Measurements from ENCODE around the gene GALNS. TPM values are rescaled to one million over a fixed set of nuclear protein-coding genes. Genes with fewer than 3 reads are reported as not detected.

The GALNS gene
- total and polyA plus RNA-seq, 2 donors = 4.8 to 23.9 TPM

DNA sequence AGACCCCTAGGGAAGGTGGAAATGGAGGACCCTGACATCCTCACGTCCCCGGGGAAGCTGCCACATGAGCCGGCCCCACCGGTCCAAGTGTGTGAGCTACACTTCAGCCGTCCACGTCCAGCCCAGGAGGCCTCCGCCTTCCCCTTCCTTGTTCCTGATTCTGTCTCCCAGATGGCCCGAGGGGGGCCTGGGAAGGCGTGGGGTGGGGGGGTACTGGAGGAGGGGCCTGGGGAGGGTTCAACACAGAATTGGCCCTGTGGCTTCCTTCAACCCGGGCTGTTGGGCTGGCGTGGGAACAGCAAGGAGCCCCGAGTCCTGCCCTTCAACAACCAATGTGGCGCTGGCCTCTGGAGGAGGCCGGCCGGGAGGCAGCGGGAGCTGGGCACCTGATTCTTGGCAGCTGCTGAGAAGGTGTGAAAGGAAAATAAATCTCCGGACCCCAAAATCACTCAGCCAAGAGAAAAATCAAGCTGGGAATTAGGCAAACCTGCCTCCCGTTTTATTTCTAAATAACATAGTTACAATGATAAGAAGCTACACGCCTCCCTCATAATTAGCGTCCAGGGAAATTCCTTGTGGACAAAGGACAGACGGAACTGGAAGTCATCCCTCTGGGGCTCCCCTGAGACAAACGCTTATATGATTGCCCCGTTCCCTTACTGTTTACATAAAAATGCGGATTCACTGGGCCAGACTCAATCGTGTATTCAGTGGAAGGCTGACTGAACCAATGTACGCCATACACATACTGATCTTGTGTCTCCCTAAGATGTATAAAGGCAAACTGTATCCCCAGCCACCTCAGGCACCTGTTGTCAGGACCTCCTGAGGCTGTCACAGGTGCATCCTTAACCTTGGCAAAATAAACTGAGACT, 43.2 kb downstream of the GALNS start:
- Histone ChIP-seq H3K27ac (ENCODE audit: low read depth in 1 of 2, low read length in 1 of 2) (no peak overlapping the region), H3K9me3 (ENCODE audit: control insufficient read depth in 2 of 2, insufficient read depth in 1 of 2, low read length in 1 of 2) (peaks cover 0 to 8% of the 10 kb centered on the region in 2 donors), H3K4me3 (ENCODE audit: low read length in 2 of 2) (no peak overlapping the region), H3K27me3 (ENCODE audit: control insufficient read depth in 2 of 2, insufficient read depth in 1 of 2, low read length in 1 of 2) (no peaks in the 10 kb centered on the region), H3K4me1 (ENCODE audit: control insufficient read depth in 2 of 2, insufficient read depth in 2 of 2, low read length in 2 of 2) (peaks cover 16 to 39% of the 10 kb centered on the region in 2 donors), H3K36me3 (ENCODE audit: control insufficient read depth in 2 of 2, insufficient read depth in 2 of 2, low read length in 1 of 2) (peaks cover 17 to 21% of the 10 kb centered on the region in 2 donors)
- WGBS = 90% methylated on average over 26 of the region's 26 CpGs
- no peak for DNase-seq (ENCODE audit: low read depth in 6 of 9, low spot score in 9 of 9)

DNA sequence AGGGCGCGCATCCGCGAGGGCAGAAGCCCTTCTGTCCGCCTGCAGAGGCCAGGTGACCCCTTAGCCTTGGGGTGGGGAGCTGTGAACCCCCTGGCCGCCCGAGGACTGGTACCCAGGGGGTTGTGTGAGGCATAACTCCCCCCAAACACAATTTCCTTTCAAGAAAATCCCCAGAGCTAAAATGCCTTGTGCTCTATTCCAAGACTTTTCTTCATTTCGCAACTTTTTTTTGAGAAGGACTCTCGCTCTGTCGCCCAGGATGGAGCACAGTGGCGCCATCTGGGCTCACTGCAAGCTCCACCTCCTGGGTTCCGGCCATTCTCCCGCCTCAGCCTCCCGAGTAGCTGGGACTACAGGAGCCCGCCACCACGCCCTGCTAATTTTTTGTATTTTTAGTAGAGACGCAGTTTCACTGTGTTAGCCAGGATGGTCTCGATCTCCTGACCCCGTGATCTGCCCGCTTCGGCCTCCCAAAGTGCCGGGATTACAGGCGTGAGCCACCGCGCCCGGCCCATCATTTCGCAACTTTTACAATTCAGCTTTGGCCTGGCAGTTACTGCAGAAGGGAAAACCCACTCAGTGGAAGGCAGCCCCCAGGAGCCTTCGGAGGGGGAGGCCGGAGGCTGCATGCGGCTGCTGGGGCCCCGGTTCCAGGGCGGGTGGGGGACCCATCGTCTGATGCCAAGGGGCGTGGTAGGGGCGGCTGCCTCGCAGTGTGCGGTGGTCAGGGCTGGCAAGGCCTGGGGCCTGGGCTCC, 44.1 kb downstream of the GALNS start:
- H3K27me3 ChIP-seq (ENCODE audit: control insufficient read depth in 2 of 2, insufficient read depth in 1 of 2, low read length in 1 of 2) = no peaks in the 10 kb centered on the region
- peaks cover 16 to 37% of the 10 kb centered on the region in 2 donors for H3K4me1 ChIP-seq (ENCODE audit: control insufficient read depth in 2 of 2, insufficient read depth in 2 of 2, low read length in 2 of 2)
- H3K36me3 ChIP-seq (ENCODE audit: control insufficient read depth in 2 of 2, insufficient read depth in 2 of 2, low read length in 1 of 2) = peaks cover 26 to 27% of the 10 kb centered on the region in 2 donors
- DNase-seq (ENCODE audit: low read depth in 6 of 9, low spot score in 9 of 9) = peak in 1 of 9 donors; percentile 49
- 56% methylated on average over 37 of the region's 37 CpGs for WGBS
- peak overlapping the region; percentile 74 to 84 for H3K4me3 ChIP-seq (ENCODE audit: low read length in 2 of 2)
- peak overlapping the region; percentile 74 to 90 for H3K27ac ChIP-seq (ENCODE audit: low read depth in 1 of 2, low read length in 1 of 2)
- H3K9me3 ChIP-seq (ENCODE audit: control insufficient read depth in 2 of 2, insufficient read depth in 1 of 2, low read length in 1 of 2) = peaks cover 0 to 8% of the 10 kb centered on the region in 2 donors

DNA sequence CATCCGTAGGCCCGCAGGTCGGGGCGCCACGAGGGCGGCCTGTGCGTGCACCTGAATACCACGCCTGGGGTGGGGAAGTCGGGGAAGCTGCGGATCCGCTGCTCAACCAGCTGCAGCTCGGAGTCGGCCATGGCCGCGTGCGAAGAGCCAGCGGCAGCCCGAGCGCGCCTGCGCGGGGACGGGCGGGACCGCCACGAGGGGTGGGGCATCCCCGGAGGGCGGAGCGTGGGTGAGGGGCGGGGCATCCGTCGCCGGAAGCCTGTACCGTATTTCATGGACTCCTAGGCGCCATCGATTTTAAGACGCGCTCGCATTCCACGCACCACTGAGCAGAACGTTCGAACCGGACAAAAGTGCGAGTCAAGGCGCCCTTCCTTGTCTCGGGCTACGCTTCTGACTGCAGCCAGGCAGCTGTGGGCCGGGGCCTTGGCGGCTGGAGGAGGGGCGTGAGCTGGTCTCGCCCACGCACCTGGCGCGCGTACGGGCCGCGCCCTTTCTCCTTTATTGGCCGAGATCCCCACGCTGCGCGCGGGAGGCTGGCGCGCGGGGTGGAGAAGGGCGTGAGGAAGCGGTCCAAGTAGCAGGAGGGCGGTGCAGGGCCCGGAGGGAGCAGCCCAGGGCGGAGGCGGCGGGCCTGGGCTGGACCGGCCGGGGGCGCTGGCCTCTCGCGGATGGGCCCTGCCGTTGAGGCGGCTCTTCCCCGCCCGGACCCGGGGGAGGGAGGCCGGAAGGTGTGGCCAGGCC, 44.8 kb downstream of the GALNS start, which contains the start of gene APRT:
Gene APRT (minus strand): TSS at position 160 of the 744 bp plus-strand sequence. CDS start 29 bp downstream, at position 131.
- Histone ChIP-seq H3K4me1 (ENCODE audit: control insufficient read depth in 2 of 2, insufficient read depth in 2 of 2, low read length in 2 of 2) (peaks cover 16 to 37% of the 10 kb centered on the region in 2 donors), H3K9me3 (ENCODE audit: control insufficient read depth in 2 of 2, insufficient read depth in 1 of 2, low read length in 1 of 2) (peaks cover 0 to 12% of the 10 kb centered on the region in 2 donors), H3K27ac (ENCODE audit: low read depth in 1 of 2, low read length in 1 of 2) (peak within 1 kb of the TSS; percentile 90 to 92), H3K4me3 (ENCODE audit: low read length in 2 of 2) (peak within 1 kb of the TSS; percentile 74 to 84), H3K27me3 (ENCODE audit: control insufficient read depth in 2 of 2, insufficient read depth in 1 of 2, low read length in 1 of 2) (no peaks in the 10 kb centered on the region), H3K36me3 (ENCODE audit: control insufficient read depth in 2 of 2, insufficient read depth in 2 of 2, low read length in 1 of 2) (peaks cover 33% of the 10 kb centered on the region in 2 donors)
- WGBS = under 1% methylated on average over 84 of the region's 84 CpGs
- peak in 7 of 9 donors; percentile 83 to 95 (median 90) for DNase-seq (ENCODE audit: low read depth in 6 of 9, low spot score in 9 of 9)

DNA sequence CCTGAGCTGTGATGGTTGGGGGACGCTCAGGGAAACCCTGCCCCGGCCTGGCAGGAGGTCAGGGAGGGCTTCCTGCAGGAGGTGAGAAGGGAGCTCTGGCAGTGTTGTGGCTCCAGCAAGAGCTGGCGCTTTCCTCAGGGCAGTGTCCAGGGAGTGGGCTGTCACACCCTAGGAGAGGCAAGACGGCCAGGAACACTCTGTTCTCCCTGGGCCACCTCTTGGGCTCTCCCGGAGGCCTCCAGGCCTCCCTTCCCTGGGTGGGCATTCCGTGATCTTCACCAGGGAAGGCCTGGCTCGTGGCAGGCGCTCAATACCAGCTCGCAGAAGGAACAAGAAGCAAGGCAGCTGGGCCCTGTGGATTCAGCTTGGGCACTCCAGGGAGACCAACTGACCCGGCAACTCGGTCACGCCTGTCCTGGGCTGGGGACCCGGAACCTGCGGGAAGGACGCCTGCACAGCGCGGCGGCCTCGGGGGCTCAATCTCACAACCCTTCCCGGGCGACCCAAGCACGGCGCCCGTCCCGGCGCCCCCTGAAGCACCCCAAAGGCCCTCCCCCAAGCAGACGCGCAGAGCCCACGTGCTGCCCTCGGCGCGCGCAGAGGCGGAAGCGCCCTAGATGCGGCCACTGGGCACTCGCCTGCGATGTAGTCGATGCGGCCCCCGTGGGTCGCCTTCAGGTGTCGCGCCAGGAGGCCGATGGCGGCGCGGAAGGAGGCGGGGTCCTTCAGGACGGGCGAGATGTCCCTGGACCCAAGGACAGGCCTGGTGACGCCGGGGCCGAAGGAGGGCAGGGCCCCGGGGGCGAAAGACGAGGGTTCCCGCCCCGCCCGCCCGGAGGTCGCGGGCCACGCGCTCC, 45.6 kb downstream of the GALNS start:
- Histone ChIP-seq H3K4me1 (ENCODE audit: control insufficient read depth in 2 of 2, insufficient read depth in 2 of 2, low read length in 2 of 2) (peaks cover 16 to 34% of the 10 kb centered on the region in 2 donors), H3K27ac (ENCODE audit: low read depth in 1 of 2, low read length in 1 of 2) (peak overlapping the region; percentile 87 to 90), H3K9me3 (ENCODE audit: control insufficient read depth in 2 of 2, insufficient read depth in 1 of 2, low read length in 1 of 2) (peaks cover 0 to 10% of the 10 kb centered on the region in 2 donors), H3K27me3 (ENCODE audit: control insufficient read depth in 2 of 2, insufficient read depth in 1 of 2, low read length in 1 of 2) (no peaks in the 10 kb centered on the region), H3K36me3 (ENCODE audit: control insufficient read depth in 2 of 2, insufficient read depth in 2 of 2, low read length in 1 of 2) (peaks cover 37 to 41% of the 10 kb centered on the region in 2 donors), H3K4me3 (ENCODE audit: low read length in 2 of 2) (peak overlapping the region; percentile 74 to 84)
- DNase-seq (ENCODE audit: low read depth in 6 of 9, low spot score in 9 of 9) = peak in 5 of 9 donors; percentile 72 to 89 (median 82)
- WGBS = 3% methylated on average over 65 of the region's 65 CpGs

DNA sequence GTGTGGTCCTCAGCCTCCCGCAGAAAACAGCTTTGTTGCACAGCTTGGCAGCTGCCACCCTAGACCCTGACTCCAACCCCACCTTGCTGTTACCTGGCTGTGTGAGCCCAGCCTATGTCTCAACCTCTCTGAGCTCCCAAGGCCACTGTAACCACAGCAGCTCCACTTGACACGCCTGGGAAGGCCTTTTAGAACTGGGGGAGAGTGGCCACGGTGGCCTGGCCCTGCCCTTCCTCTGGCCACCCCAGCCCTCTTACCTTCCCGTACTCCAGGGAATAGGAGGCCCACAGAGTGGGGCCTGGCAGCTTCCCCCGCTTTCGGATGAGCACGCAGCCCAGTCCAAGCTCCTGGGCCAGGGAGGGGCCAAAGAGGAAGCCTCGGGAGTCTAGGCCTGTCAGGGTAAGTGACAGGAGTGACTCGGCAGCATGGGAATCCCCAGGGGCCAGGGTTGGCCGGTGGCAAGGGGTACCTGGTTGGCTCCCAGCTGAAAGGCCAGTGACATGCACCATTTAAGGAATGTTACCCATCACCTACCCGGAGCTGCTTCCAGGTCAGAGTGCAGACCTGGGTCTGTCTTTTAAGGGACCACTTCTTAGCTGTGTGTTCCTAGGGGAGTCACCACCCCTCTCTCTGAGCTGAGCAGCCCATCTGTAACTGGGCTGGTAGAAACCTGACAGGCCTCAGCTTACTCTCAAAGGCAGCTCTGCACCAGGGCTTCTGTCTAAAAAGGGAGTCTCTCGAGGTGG, 46.4 kb downstream of the GALNS start:
- DNase-seq (ENCODE audit: low read depth in 6 of 9, low spot score in 9 of 9) = peak in 1 of 9 donors; percentile 24
- WGBS = 59% methylated on average over 12 of the region's 12 CpGs
- H3K4me1 ChIP-seq (ENCODE audit: control insufficient read depth in 2 of 2, insufficient read depth in 2 of 2, low read length in 2 of 2) = peaks cover 13 to 30% of the 10 kb centered on the region in 2 donors
- H3K9me3 ChIP-seq (ENCODE audit: control insufficient read depth in 2 of 2, insufficient read depth in 1 of 2, low read length in 1 of 2) = peaks cover 0 to 4% of the 10 kb centered on the region in 2 donors
- H3K27ac ChIP-seq (ENCODE audit: low read depth in 1 of 2, low read length in 1 of 2) = peak overlapping the region in 1 of 2 donors; percentile 72
- peaks cover 45 to 48% of the 10 kb centered on the region in 2 donors for H3K36me3 ChIP-seq (ENCODE audit: control insufficient read depth in 2 of 2, insufficient read depth in 2 of 2, low read length in 1 of 2)
- no peaks in the 10 kb centered on the region for H3K27me3 ChIP-seq (ENCODE audit: control insufficient read depth in 2 of 2, insufficient read depth in 1 of 2, low read length in 1 of 2)
- H3K4me3 ChIP-seq (ENCODE audit: low read length in 2 of 2) = peak overlapping the region; percentile 74 to 84

DNA sequence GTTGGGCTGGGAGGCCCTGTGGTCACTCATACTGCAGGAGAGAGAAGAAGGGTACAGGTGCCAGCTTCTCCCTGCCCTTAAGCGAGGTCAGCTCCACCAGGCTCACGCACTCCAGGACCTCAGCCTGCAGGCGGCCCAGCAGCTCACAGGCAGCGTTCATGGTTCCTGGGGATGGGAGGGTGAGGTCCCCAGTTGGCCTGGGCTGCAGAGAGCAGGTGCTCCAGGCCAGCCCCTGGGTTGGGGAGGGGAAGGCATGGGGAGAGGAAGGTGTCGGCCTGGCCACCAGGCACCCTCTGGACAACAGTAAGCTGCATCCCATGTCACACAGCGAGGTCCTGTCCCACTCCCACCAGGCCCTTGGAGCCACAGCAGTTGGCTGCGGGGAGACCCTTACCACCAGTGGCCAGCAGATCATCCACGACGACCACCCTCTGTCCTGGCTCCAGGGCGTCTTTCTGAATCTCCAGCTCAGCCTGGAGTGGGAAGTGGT, 47.0 kb downstream of the GALNS start:
- DNase-seq (ENCODE audit: low read depth in 6 of 9, low spot score in 9 of 9) = no peak
- no peak overlapping the region for H3K4me3 ChIP-seq (ENCODE audit: low read length in 2 of 2)
- no peak overlapping the region for H3K27ac ChIP-seq (ENCODE audit: low read depth in 1 of 2, low read length in 1 of 2)
- 94% methylated on average over 10 of the region's 10 CpGs for WGBS
- H3K9me3 ChIP-seq (ENCODE audit: control insufficient read depth in 2 of 2, insufficient read depth in 1 of 2, low read length in 1 of 2) = peaks cover 0 to 4% of the 10 kb centered on the region in 2 donors
- H3K4me1 ChIP-seq (ENCODE audit: control insufficient read depth in 2 of 2, insufficient read depth in 2 of 2, low read length in 2 of 2) = peaks cover 18 to 36% of the 10 kb centered on the region in 2 donors
- peaks cover 48 to 54% of the 10 kb centered on the region in 2 donors for H3K36me3 ChIP-seq (ENCODE audit: control insufficient read depth in 2 of 2, insufficient read depth in 2 of 2, low read length in 1 of 2)
- no peaks in the 10 kb centered on the region for H3K27me3 ChIP-seq (ENCODE audit: control insufficient read depth in 2 of 2, insufficient read depth in 1 of 2, low read length in 1 of 2)

DNA sequence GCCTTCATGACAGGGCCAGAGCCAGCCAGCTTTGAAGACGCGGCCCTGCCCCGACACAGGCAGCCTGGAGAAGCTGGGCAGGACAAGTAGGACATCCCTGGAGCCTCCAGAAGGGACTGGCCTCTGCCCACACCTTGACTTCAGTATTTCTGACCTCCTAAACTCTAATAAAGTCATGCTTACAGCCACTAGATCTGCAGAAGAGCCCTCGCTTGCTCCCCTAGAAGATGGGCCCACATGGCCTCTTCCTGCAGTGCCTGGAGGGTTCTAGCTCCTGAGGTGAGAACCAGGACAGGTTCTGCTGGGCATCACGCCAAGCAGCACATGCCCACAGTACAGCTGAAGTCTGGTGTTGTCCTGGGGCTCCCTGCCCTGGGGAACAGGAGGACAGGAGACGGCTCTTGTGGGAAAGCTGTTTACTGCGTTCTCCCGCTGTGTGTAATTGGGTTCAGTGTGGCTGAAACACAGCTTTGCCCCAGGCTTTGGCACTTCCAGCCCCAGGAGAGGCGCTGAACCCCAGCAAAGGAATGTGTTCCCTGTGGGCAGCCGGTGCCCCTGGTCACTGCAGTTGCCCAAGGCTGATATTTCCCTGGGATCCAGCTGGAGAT, 47.6 kb downstream of the GALNS start:
- H3K4me3 ChIP-seq (ENCODE audit: low read length in 2 of 2) = no peak overlapping the region
- H3K27ac ChIP-seq (ENCODE audit: low read depth in 1 of 2, low read length in 1 of 2) = no peak overlapping the region
- H3K27me3 ChIP-seq (ENCODE audit: control insufficient read depth in 2 of 2, insufficient read depth in 1 of 2, low read length in 1 of 2) = no peaks in the 10 kb centered on the region
- H3K4me1 ChIP-seq (ENCODE audit: control insufficient read depth in 2 of 2, insufficient read depth in 2 of 2, low read length in 2 of 2) = peaks cover 24 to 42% of the 10 kb centered on the region in 2 donors
- H3K36me3 ChIP-seq (ENCODE audit: control insufficient read depth in 2 of 2, insufficient read depth in 2 of 2, low read length in 1 of 2) = peaks cover 48 to 56% of the 10 kb centered on the region in 2 donors
- WGBS = 97% methylated on average over 10 of the region's 10 CpGs
- peaks cover 0 to 4% of the 10 kb centered on the region in 2 donors for H3K9me3 ChIP-seq (ENCODE audit: control insufficient read depth in 2 of 2, insufficient read depth in 1 of 2, low read length in 1 of 2)
- no peak for DNase-seq (ENCODE audit: low read depth in 6 of 9, low spot score in 9 of 9)
